ENCODE data around the gene ACRBP. TPM values are rescaled to one million over a fixed set of nuclear protein-coding genes. Genes with fewer than 3 reads are reported as not detected.

The ACRBP gene
- total RNA-seq, 1 experiment from 2014 or later, result 1.3 TPM

GRCh38 chr12:6592087-6592486 lies 55.1 kb downstream of the ACRBP start:
- Histone ChIP-seq H2BK12ac (ENCODE audit: insufficient read length, low read depth, low read length) (no peak overlapping the region), H3K4ac (ENCODE audit: low read depth, low read length) (no peak overlapping the region), H2AK5ac (ENCODE audit: insufficient read length, low read length) (no peak overlapping the region), H3K27me3 (ENCODE audit: insufficient read depth, low read length) (no peaks in the 10 kb centered on the region), H3K4me2 (ENCODE audit: insufficient read depth, insufficient read length, low read length) (no peak overlapping the region), H4K91ac (ENCODE audit: insufficient read length, low read depth, low read length) (no peak overlapping the region), H3K23ac (ENCODE audit: insufficient read length, low read depth, low read length) (no peak overlapping the region), H3K79me2 (ENCODE audit: insufficient read depth, low read length) (no peaks in the 10 kb centered on the region), H2BK20ac (ENCODE audit: low read depth, low read length, poor library complexity, severe bottlenecking) (no peak overlapping the region), H2BK5ac (ENCODE audit: insufficient read length, low read length) (no peak overlapping the region), H3T11ph (ENCODE audit: low read length) (no peak overlapping the region), H3K23me2 (ENCODE audit: insufficient read length, low read depth, low read length, poor library complexity, severe bottlenecking) (no peaks in the 10 kb centered on the region), H3K79me1 (ENCODE audit: insufficient read depth, low read depth, low read length, poor library complexity, severe bottlenecking) (no peaks in the 10 kb centered on the region), H4K5ac (ENCODE audit: insufficient read length, low read depth, low read length) (no peak overlapping the region), H4K8ac (replicated peaks; ENCODE audit: insufficient read length, low read depth, low read length) (no peak overlapping the region), H3K9ac (ENCODE audit: extremely low read depth, insufficient read length, low read length) (no peak overlapping the region), H3K27ac (ENCODE audit: insufficient read length, low read depth, low read length) (no peak overlapping the region), H2BK120ac (ENCODE audit: low read depth, low read length, poor library complexity, severe bottlenecking) (no peak overlapping the region), H3K56ac (ENCODE audit: insufficient read length, low read depth, low read length) (no peak overlapping the region), H2AFZ (ENCODE audit: low read length) (no peak overlapping the region), H4K20me1 (ENCODE audit: control insufficient read depth, insufficient read depth, insufficient read length) (no peaks in the 10 kb centered on the region), H3K18ac (ENCODE audit: insufficient read length, low read depth, low read length) (no peak overlapping the region), H3K9me3 (ENCODE audit: control insufficient read depth, low read depth, low read length) (no peaks in the 10 kb centered on the region), H2BK15ac (ENCODE audit: low read depth, low read length) (no peak overlapping the region), H3K14ac (ENCODE audit: insufficient read depth, low read length) (no peak overlapping the region), H3K4me1 (ENCODE audit: insufficient read depth, low read length) (no peaks in the 10 kb centered on the region)
- Mint-ChIP-seq H3K27ac (no peak overlapping the region; a peak in 2 of 7 replicates), H3K36me3 (ENCODE audit: insufficient read depth in 1 of 3, low read depth in 3 of 3) (peaks cover 68 to 93% (median 89%) of the 10 kb centered on the region in 3 experiments), H3K9me3 (no peaks in the 10 kb centered on the region; a peak in 1 of 5 replicates), H3K4me3 (no peak overlapping the region), H3K27me3 (ENCODE audit: low read depth) (no peaks in the 10 kb centered on the region; the same call in 1 of the 2 replicates), H3K4me1 (no peaks in the 10 kb centered on the region)
- no peak for DNase-seq
- WGBS (ENCODE audit: extremely low coverage, insufficient read length, low lambda C conversion rate), result no CpG with 5 or more reads among the region's 8 CpGs
- no peak for TF ChIP-seq CTCF (conservative IDR thresholded peaks at IDR 0.05)

Other genes starting within 250 kb of the ACRBP start
- gene CD27, start 202.5 kb downstream of the ACRBP start, total RNA-seq (2021), result 0.29 and 0.37 TPM in 2 replicates
- 1.4 and 2.3 TPM in 2 replicates for gene TAPBPL, start 195.4 kb downstream of the ACRBP start, total RNA-seq (2021)
- gene VAMP1, start 176.8 kb downstream of the ACRBP start, total RNA-seq (2021), result 10.3 TPM in 2 replicates
- gene MRPL51, start 154.2 kb downstream of the ACRBP start, total RNA-seq (2021), result 321 and 329 TPM in 2 replicates
- 105 and 114 TPM in 2 replicates for gene NCAPD2, start 153.3 kb downstream of the ACRBP start, total RNA-seq (2021)
- gene GAPDH, start 112.9 kb downstream of the ACRBP start, total RNA-seq (2021), result 4,581 and 4,651 TPM in 2 replicates
- gene IFFO1, start 91.4 kb downstream of the ACRBP start, total RNA-seq (2021), result 16.3 and 17.9 TPM in 2 replicates
- gene NOP2, start 79.1 kb downstream of the ACRBP start, total RNA-seq (2021), result 136 and 137 TPM in 2 replicates
- 334 and 346 TPM in 2 replicates for gene CHD4, start 40.1 kb downstream of the ACRBP start, total RNA-seq (2021)
- gene LPAR5, start 11.5 kb downstream of the ACRBP start, total RNA-seq (2021), result 0.22 TPM in 2 replicates
- gene ING4, start 15.7 kb upstream of the ACRBP start, total RNA-seq (2021), result 20.1 TPM in 2 replicates
- 83.5 and 88.0 TPM in 2 replicates for gene ZNF384, start 41.9 kb upstream of the ACRBP start, total RNA-seq (2021)
- gene PIANP, start 53.4 kb upstream of the ACRBP start, total RNA-seq (2021), result 5.2 and 6.6 TPM in 2 replicates
- gene COPS7A, start 76.6 kb upstream of the ACRBP start, total RNA-seq (2021), result 34.2 and 35.9 TPM in 2 replicates
- gene MLF2, start 105.7 kb upstream of the ACRBP start, total RNA-seq (2021), result 244 and 258 TPM in 2 replicates
- 422 and 438 TPM in 2 replicates for gene PTMS, start 118.9 kb upstream of the ACRBP start, total RNA-seq (2021)
- 1.7 and 2.2 TPM in 2 replicates for gene LAG3, start 125.1 kb upstream of the ACRBP start, total RNA-seq (2021)
- gene CD4, start 142.1 kb upstream of the ACRBP start, total RNA-seq (2021), result 0.88 and 1.1 TPM in 2 replicates
- gene GPR162, start 174.4 kb upstream of the ACRBP start, total RNA-seq (2021), result 4.6 and 6.1 TPM in 2 replicates
- gene P3H3, start 181.0 kb upstream of the ACRBP start, total RNA-seq (2021), result 55.0 and 60.2 TPM in 2 replicates
- gene GNB3, start 193.5 kb upstream of the ACRBP start, total RNA-seq (2021), result 17.3 and 20.0 TPM in 2 replicates
- 45.1 and 48.6 TPM in 2 replicates for gene CDCA3, start 203.9 kb upstream of the ACRBP start, total RNA-seq (2021)
- 143 and 144 TPM in 2 replicates for gene USP5, start 204.7 kb upstream of the ACRBP start, total RNA-seq (2021)
- 1,177 and 1,211 TPM in 2 replicates for gene TPI1, start 220.1 kb upstream of the ACRBP start, total RNA-seq (2021)
- gene SPSB2, start 225.9 kb upstream of the ACRBP start, total RNA-seq (2021), result 13.7 and 16.3 TPM in 2 replicates